Loucy (cell line): ENCODE results near the gene PDXP.

Experiments
- CTCF ChIP-seq: fragments of 200-600 bp; sonication (generic); conservative IDR thresholded peaks from 2 replicates; pipeline ENCODE4 v1.5.1; 2014; ENCODE audit warnings: mild to moderate bottlenecking, antibody characterized with exemption, low read length
- EZH2phosphoT487 ChIP-seq: fragments of 200-600 bp; IDR thresholded peaks from 2 replicates; pipeline ENCODE4 v1.6.1; 2018; ENCODE audit warnings: antibody characterized with exemption, mild to moderate bottlenecking, moderate library complexity, borderline replicate concordance

GRCh38 chr22:37631448-37632173 lies 26.9 kb upstream of the PDXP start:
- no peak for TF ChIP-seq CTCF
- TF ChIP-seq EZH2phosphoT487 = no peak
